PC-9 (cell line): ENCODE results near the gene NR1H4.

Experiments
- EZH2 ChIP-seq: fragments of 200-600 bp; sonication (generic); IDR thresholded peaks from 2 replicates; pipeline ENCODE4 v1.8.0; 2017; ENCODE audit warnings: antibody characterized with exemption, low read depth
- TF ChIP-seq, protein P1 (sequence below): fragments of 200-600 bp; sonication (generic); conservative IDR thresholded peaks from 2 replicates; pipeline ENCODE4 v1.6.1; 2017; ENCODE audit warnings: mixed run types, antibody characterized with exemption, mild to moderate bottlenecking, moderate library complexity

DNA sequence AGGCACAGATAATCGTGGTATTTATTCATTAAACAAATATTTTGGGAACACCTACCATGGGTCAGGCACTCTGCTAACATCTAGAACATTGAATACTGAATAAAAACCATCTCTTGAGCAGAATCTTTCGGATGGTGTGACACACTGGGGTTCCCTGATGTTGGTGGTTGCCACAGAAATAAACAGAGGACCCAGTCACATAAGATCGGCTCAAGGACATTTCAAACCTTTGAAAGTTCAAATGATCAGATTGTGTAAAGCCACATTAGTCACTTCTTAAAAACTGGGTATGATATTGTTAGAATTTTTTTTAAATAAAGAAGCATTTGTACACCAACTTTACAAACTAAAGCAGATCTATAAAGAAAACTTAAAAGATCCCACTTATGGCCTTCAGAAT lies 39.0 kb downstream of the NR1H4 start:
- TF ChIP-seq, protein P1, sequence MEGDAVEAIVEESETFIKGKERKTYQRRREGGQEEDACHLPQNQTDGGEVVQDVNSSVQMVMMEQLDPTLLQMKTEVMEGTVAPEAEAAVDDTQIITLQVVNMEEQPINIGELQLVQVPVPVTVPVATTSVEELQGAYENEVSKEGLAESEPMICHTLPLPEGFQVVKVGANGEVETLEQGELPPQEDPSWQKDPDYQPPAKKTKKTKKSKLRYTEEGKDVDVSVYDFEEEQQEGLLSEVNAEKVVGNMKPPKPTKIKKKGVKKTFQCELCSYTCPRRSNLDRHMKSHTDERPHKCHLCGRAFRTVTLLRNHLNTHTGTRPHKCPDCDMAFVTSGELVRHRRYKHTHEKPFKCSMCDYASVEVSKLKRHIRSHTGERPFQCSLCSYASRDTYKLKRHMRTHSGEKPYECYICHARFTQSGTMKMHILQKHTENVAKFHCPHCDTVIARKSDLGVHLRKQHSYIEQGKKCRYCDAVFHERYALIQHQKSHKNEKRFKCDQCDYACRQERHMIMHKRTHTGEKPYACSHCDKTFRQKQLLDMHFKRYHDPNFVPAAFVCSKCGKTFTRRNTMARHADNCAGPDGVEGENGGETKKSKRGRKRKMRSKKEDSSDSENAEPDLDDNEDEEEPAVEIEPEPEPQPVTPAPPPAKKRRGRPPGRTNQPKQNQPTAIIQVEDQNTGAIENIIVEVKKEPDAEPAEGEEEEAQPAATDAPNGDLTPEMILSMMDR: no peak
- TF ChIP-seq EZH2: no peak
